SK-N-SH (cell line): ENCODE measurements around the gene CTPS1. TPM values are rescaled to one million over a fixed set of nuclear protein-coding genes. Genes with fewer than 3 reads are reported as not detected.

Source experiments
- CTCF ChIA-PET: fragments of 300-600, 350-600 bp; formaldehyde crosslinking; extraction: SDS; loops from one replicate; lab custom pipeline; 2021; lab: Yijun Ruan, JAX
- POLR2A ChIA-PET: fragments of 350-600 bp; sonication (Branson Sonifier 250); formaldehyde crosslinking; extraction: SDS; loops from one replicate; lab custom pipeline; 2020; ENCODE audit warnings: antibody characterized with exemption, inconsistent platforms; lab: Yijun Ruan, JAX
- DNase-seq: peaks from one replicate; pipeline ENCODE4 v3.0.0; 2012
- H2AFZ ChIP-seq: fragments of 200-600 bp; sonication (generic); 2 replicates; pipeline ENCODE4 v1.8.1; 2016; ENCODE audit warnings: antibody characterized with exemption, mild to moderate bottlenecking, low read depth
- H3F3A ChIP-seq: fragments of 200-600 bp; sonication (generic); replicated peaks from 2 replicates; pipeline ENCODE3; 2016; ENCODE audit warnings: antibody characterized with exemption, mild to moderate bottlenecking; ENCODE audit not compliant: insufficient read depth
- H3K27ac ChIP-seq, 2 experiments: fragments of 200-500 bp in 1 of 2; fragments of 200-600 bp in 1 of 2; sonication (Bioruptor generic) in 1 of 2; sonication (generic), shearing (Covaris generic) in 1 of 2; 2 replicates each; pipeline versions ENCODE4 v1.5.1 to v1.6.1; 2014 to 2016; ENCODE audit warnings: low read depth in 2 of 2, inconsistent platforms in 1 of 2, low read length in 1 of 2, mild to moderate bottlenecking in 1 of 2, mixed read lengths in 1 of 2
- H3K27me3 ChIP-seq: fragments of 200-600 bp; sonication (generic), shearing (Covaris generic); 2 replicates; pipeline ENCODE4 v1.6.1; 2016; ENCODE audit warnings: mixed run types; ENCODE audit not compliant: insufficient read depth
- H3K36me3 ChIP-seq, 2 experiments: fragments of 200-500 bp in 1 of 2; fragments of 200-600 bp in 1 of 2; sonication (Bioruptor generic) in 1 of 2; sonication (generic) in 1 of 2; replicated peaks in 1 of 2; 2 replicates each; pipeline versions ENCODE3 to v1.5.1; 2014 to 2016; ENCODE audit warnings: low read length in 1 of 2, mild to moderate bottlenecking in 1 of 2; ENCODE audit not compliant: insufficient read depth in 2 of 2, control insufficient read depth in 1 of 2
- H3K4me1 ChIP-seq, 2 experiments: fragments of 200-500 bp in 1 of 2; fragments of 200-600 bp in 1 of 2; sonication (Bioruptor generic) in 1 of 2; sonication (generic), shearing (Covaris generic) in 1 of 2; 2 replicates each; pipeline versions ENCODE4 v1.5.1 to v1.6.1; 2014 to 2016; ENCODE audit warnings: low read depth in 1 of 2, low read length in 1 of 2, mixed run types in 1 of 2; ENCODE audit not compliant: insufficient read depth in 2 of 2, control insufficient read depth in 1 of 2
- H3K4me2 ChIP-seq: fragments of 200-600 bp; sonication (generic), shearing (Covaris generic); 2 replicates; pipeline ENCODE4 v1.6.1; 2017; ENCODE audit warnings: mixed run types
- H3K4me3 ChIP-seq, 2 experiments: fragments of 200-500 bp in 1 of 2; fragments of 200-600 bp in 1 of 2; sonication (Bioruptor generic) in 1 of 2; sonication (generic), shearing (Covaris generic) in 1 of 2; 2 replicates each; pipeline versions ENCODE4 v1.5.1 to v1.8.1; 2014 to 2016; ENCODE audit warnings: low read depth in 2 of 2, inconsistent platforms in 1 of 2, low read length in 1 of 2, mild to moderate bottlenecking in 1 of 2, mixed read lengths in 1 of 2, moderate library complexity in 1 of 2
- H3K79me2 ChIP-seq: fragments of 200-600 bp; sonication (generic); 2 replicates; pipeline ENCODE4 v1.8.1; 2017; ENCODE audit warnings: mild to moderate bottlenecking; ENCODE audit not compliant: insufficient read depth
- H3K9ac ChIP-seq: fragments of 200-600 bp; sonication (generic); 2 replicates; pipeline ENCODE4 v1.6.1; 2017; ENCODE audit warnings: mixed run types
- H3K9me2 ChIP-seq: fragments of 200-600 bp; sonication (generic); 2 replicates; pipeline ENCODE4 v1.6.1; 2017; ENCODE audit warnings: mixed run types
- H3K9me3 ChIP-seq: fragments of 200-600 bp; sonication (generic); 2 replicates; pipeline ENCODE4 v1.6.1; 2017; ENCODE audit warnings: mixed run types, mild to moderate bottlenecking, moderate library complexity
- H4K20me1 ChIP-seq: fragments of 200-600 bp; sonication (generic); 2 replicates; pipeline ENCODE4 v1.6.1; 2017; ENCODE audit warnings: mild to moderate bottlenecking, mixed run types; ENCODE audit not compliant: insufficient read depth
- EP300 ChIP-seq, 2 experiments: IDR thresholded peaks; 2 replicates each; pipeline versions ENCODE4 v1.4.0 to v1.6.1; 2012; ENCODE audit warnings: borderline replicate concordance in 1 of 2, low read depth in 1 of 2, low read length in 1 of 2
- EZH2phosphoT487 ChIP-seq: fragments of 200-600 bp; sonication (generic); IDR thresholded peaks from 2 replicates; pipeline ENCODE4 v1.6.1; 2017; ENCODE audit warnings: low read depth, mixed run types, mild to moderate bottlenecking, antibody characterized with exemption, moderate library complexity, borderline replicate concordance
- GABPA ChIP-seq: IDR thresholded peaks from 2 replicates; pipeline ENCODE4 v1.4.0; 2012; ENCODE audit warnings: low read depth, mild to moderate bottlenecking
- MXI1 ChIP-seq: IDR thresholded peaks from 2 replicates; pipeline ENCODE4 v1.6.1; 2012; ENCODE audit warnings: mild to moderate bottlenecking, low read depth, low read length, improper control_type of control experiment
- NFIC ChIP-seq: IDR thresholded peaks from 2 replicates; pipeline ENCODE4 v1.4.0; 2012; ENCODE audit warnings: borderline replicate concordance
- POLR2AphosphoS5 ChIP-seq: IDR thresholded peaks from 2 replicates; pipeline ENCODE4 v1.6.1; 2012; ENCODE audit warnings: low read depth, low read length
- RAD21 ChIP-seq: IDR thresholded peaks from 2 replicates; pipeline ENCODE4 v1.6.1; 2012; ENCODE audit warnings: mild to moderate bottlenecking, low read length
- RFX5 ChIP-seq: IDR thresholded peaks from 2 replicates; pipeline ENCODE4 v1.6.1; 2012; ENCODE audit warnings: mild to moderate bottlenecking, improper control_type of control experiment, low read length
- TCF12 ChIP-seq: IDR thresholded peaks from 2 replicates; pipeline ENCODE4 v1.4.0; 2012
- YY1 ChIP-seq: IDR thresholded peaks from 2 replicates; pipeline ENCODE4 v1.4.0; 2012; ENCODE audit warnings: low read depth, mild to moderate bottlenecking
- WGBS: methylation state at CpG from one replicate; pipeline ENCODE4 v1.1.6; 2017; ENCODE audit warnings: low lambda C conversion rate; 5-methylcytosine and 5-hydroxymethylcytosine counted together
- polyA plus RNA-seq, 3 experiments: library from polyadenylated mRNA; depleted of rRNA; stranded (reverse); fragments of >200 nt; gene quantifications; 2 replicates each; pipeline ENCODE4 v1.2.3, GENCODE V29; 2012
- TF ChIP-seq, protein P1 (sequence below): fragments of 150-350 bp; IDR thresholded peaks from 2 replicates; pipeline ENCODE4 v1.6.1; 2016; ENCODE audit warnings: mild to moderate bottlenecking, low read depth, low read length
- TF ChIP-seq, protein P2 (sequence below): IDR thresholded peaks from 2 replicates; pipeline ENCODE4 v1.4.0; 2012; ENCODE audit warnings: low read depth, borderline replicate concordance
- TF ChIP-seq, protein P3 (sequence below): IDR thresholded peaks from 2 replicates; pipeline ENCODE4 v1.6.1; 2012; ENCODE audit warnings: mild to moderate bottlenecking, low read depth, low read length, moderate library complexity
- TF ChIP-seq, protein P4 (sequence below): IDR thresholded peaks from 2 replicates; pipeline ENCODE4; 2012

CTPS1 gene
- polyA plus RNA-seq, 1 of the 3 experiments (the other 2 are of a cell fraction) = 34.5 TPM

DNA sequence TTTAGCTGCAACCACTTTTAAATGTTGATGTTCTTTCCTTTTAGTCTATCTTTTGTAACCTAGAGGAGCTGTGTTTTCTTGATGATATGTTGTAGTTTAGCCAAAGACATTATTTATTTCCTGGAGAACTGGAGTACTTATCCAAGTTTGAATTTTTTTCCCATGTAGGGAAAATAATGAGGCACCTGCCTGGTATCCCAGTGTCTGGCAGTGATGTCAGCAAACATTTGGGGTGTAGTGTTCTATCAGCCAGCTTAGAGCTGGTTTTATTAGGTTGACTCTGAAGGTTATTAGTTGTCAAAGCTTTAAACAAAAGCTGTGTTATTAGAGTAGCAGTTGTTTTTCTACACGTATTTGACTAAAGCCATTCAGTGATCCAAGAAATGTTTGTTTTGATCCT lies 3.2 kb downstream of the CTPS1 start:
- peak overlapping the region; percentile 94 for H3K4me2 ChIP-seq
- peaks cover 30% of the 10 kb centered on the region for H3F3A ChIP-seq
- no peak overlapping the region for H3K4me3 ChIP-seq
- DNase-seq = no peak
- peaks cover 50% of the 10 kb centered on the region for H4K20me1 ChIP-seq
- H3K36me3 ChIP-seq = peaks cover 37 to 42% of the 10 kb centered on the region in 2 experiments
- H3K9ac ChIP-seq = no peak overlapping the region; the same call in 1 of the 2 replicates
- no peaks in the 10 kb centered on the region for H3K27me3 ChIP-seq
- H3K4me1 ChIP-seq = peaks cover 23 to 36% of the 10 kb centered on the region in 2 experiments
- no peaks in the 10 kb centered on the region for H3K9me2 ChIP-seq
- peaks cover 76% of the 10 kb centered on the region for H3K79me2 ChIP-seq
- H2AFZ ChIP-seq = no peak overlapping the region
- H3K27ac ChIP-seq = peak overlapping the region in 1 of 2 experiments; percentile 46; a peak in 1 of 4 replicates
- POLR2A ChIA-PET = no interaction called here
- no peaks in the 10 kb centered on the region for H3K9me3 ChIP-seq
- TF ChIP-seq, protein P1, sequence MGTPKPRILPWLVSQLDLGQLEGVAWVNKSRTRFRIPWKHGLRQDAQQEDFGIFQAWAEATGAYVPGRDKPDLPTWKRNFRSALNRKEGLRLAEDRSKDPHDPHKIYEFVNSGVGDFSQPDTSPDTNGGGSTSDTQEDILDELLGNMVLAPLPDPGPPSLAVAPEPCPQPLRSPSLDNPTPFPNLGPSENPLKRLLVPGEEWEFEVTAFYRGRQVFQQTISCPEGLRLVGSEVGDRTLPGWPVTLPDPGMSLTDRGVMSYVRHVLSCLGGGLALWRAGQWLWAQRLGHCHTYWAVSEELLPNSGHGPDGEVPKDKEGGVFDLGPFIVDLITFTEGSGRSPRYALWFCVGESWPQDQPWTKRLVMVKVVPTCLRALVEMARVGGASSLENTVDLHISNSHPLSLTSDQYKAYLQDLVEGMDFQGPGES = no peak
- TF ChIP-seq NFIC (no peak), RAD21 (no peak), MXI1 (no peak), RFX5 (no peak), EZH2phosphoT487 (no peak)
- TF ChIP-seq, protein P2, sequence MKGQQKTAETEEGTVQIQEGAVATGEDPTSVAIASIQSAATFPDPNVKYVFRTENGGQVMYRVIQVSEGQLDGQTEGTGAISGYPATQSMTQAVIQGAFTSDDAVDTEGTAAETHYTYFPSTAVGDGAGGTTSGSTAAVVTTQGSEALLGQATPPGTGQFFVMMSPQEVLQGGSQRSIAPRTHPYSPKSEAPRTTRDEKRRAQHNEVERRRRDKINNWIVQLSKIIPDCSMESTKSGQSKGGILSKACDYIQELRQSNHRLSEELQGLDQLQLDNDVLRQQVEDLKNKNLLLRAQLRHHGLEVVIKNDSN = no peak
- TF ChIP-seq, protein P3, sequence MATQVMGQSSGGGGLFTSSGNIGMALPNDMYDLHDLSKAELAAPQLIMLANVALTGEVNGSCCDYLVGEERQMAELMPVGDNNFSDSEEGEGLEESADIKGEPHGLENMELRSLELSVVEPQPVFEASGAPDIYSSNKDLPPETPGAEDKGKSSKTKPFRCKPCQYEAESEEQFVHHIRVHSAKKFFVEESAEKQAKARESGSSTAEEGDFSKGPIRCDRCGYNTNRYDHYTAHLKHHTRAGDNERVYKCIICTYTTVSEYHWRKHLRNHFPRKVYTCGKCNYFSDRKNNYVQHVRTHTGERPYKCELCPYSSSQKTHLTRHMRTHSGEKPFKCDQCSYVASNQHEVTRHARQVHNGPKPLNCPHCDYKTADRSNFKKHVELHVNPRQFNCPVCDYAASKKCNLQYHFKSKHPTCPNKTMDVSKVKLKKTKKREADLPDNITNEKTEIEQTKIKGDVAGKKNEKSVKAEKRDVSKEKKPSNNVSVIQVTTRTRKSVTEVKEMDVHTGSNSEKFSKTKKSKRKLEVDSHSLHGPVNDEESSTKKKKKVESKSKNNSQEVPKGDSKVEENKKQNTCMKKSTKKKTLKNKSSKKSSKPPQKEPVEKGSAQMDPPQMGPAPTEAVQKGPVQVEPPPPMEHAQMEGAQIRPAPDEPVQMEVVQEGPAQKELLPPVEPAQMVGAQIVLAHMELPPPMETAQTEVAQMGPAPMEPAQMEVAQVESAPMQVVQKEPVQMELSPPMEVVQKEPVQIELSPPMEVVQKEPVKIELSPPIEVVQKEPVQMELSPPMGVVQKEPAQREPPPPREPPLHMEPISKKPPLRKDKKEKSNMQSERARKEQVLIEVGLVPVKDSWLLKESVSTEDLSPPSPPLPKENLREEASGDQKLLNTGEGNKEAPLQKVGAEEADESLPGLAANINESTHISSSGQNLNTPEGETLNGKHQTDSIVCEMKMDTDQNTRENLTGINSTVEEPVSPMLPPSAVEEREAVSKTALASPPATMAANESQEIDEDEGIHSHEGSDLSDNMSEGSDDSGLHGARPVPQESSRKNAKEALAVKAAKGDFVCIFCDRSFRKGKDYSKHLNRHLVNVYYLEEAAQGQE = no peak
- TF ChIP-seq, all 33 proteins: peak for 0
- WGBS = 73% methylated on average over 1 of the region's 1 CpG
- CTCF ChIA-PET = no interaction called here

DNA sequence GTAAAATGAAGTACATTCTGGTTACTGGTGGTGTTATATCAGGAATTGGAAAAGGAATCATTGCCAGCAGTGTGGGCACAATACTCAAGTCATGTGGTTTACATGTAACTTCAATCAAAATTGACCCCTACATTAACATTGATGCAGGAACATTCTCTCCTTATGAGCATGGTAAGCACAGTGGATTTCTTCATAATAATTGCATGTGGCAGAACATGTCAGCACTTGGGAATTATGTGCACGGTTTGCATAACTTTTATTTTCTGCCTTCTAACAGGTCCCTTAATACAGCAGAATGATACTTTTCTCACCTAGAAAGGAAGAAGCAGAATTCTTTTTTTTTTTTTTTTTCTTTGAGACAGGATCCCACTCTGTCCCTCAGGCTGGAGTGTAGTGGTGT lies 3.8 kb downstream of the CTPS1 start:
- H3K9me3 ChIP-seq = no peaks in the 10 kb centered on the region
- no peak overlapping the region for H3K4me3 ChIP-seq
- no peaks in the 10 kb centered on the region for H3K27me3 ChIP-seq
- WGBS = 59% methylated on average over 1 of the region's 1 CpG
- H4K20me1 ChIP-seq = peaks cover 50% of the 10 kb centered on the region
- TF ChIP-seq POLR2AphosphoS5 (0 out of 2 replicates have a peak, but pooled peaks have one; percentile 30), EP300 (IDR thresholded peaks at IDR 0.05; ENCODE audit: borderline replicate concordance in 1 of 2, low read depth in 1 of 2, low read length in 1 of 2) (0 out of 4 replicates have a peak, but pooled peaks of 1 of the 2 experiments have one; percentile 47), TCF12 (peak; percentile 88), YY1 (no peak), GABPA (no peak)
- TF ChIP-seq, protein P4, sequence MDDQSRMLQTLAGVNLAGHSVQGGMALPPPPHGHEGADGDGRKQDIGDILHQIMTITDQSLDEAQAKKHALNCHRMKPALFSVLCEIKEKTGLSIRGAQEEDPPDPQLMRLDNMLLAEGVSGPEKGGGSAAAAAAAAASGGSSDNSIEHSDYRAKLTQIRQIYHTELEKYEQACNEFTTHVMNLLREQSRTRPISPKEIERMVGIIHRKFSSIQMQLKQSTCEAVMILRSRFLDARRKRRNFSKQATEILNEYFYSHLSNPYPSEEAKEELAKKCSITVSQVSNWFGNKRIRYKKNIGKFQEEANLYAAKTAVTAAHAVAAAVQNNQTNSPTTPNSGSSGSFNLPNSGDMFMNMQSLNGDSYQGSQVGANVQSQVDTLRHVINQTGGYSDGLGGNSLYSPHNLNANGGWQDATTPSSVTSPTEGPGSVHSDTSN = peak; percentile 89
- H3K9me2 ChIP-seq = no peaks in the 10 kb centered on the region
- peak overlapping the region in 1 of 2 experiments; percentile 46; a peak in 1 of 4 replicates for H3K27ac ChIP-seq
- ChIA-PET POLR2A (no interaction called here), CTCF (no interaction called here)
- peaks cover 42 to 46% of the 10 kb centered on the region in 2 experiments for H3K36me3 ChIP-seq
- DNase-seq = no peak
- peaks cover 26% of the 10 kb centered on the region for H3F3A ChIP-seq
- no peak overlapping the region for H2AFZ ChIP-seq
- H3K9ac ChIP-seq = no peak overlapping the region
- H3K79me2 ChIP-seq = peaks cover 82% of the 10 kb centered on the region
- H3K4me1 ChIP-seq = peaks cover 23 to 36% of the 10 kb centered on the region in 2 experiments
- H3K4me2 ChIP-seq = peak overlapping the region; percentile 94; the same call in 1 of the 2 replicates
